Measurements from ENCODE around the gene TACC3.

DNA sequence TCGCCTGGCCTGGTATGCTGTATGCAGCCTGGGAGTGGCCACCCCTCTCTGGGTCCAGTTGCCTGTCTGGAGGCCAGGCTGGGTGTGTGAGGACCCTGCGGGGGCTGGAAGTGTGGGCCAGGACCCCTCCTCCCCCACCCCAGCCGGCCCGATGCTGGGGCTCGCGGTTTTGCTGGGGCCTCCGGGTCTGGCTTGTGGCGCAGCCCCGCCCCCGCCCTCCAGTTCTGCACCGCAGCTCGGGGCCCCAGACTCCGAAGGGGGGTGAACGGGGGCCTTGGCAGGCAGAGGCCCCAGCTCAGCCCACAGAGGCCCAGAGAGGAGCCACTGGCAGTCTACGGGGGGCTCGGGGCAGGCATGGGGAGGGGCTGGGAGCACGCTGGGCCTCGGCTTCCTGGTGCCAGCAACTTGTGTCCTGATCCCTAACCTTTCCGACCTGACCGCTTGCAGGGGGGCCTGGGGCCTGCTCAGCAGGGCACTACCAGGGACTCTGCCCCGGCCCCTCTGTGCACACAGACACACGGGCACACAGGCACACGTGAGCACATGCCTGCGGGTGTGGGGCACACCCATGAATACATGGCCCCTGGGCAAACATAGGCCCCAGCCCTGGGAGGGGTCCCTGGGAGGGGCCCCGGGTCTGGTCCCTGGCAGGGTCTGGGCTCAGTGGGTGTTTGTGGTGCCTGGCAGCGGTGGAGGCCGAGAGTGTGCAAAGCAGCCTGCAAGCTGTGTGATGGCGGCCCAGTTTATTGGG lies 50.4 kb downstream of the TACC3 start:
- TF ChIP-seq, protein P1, sequence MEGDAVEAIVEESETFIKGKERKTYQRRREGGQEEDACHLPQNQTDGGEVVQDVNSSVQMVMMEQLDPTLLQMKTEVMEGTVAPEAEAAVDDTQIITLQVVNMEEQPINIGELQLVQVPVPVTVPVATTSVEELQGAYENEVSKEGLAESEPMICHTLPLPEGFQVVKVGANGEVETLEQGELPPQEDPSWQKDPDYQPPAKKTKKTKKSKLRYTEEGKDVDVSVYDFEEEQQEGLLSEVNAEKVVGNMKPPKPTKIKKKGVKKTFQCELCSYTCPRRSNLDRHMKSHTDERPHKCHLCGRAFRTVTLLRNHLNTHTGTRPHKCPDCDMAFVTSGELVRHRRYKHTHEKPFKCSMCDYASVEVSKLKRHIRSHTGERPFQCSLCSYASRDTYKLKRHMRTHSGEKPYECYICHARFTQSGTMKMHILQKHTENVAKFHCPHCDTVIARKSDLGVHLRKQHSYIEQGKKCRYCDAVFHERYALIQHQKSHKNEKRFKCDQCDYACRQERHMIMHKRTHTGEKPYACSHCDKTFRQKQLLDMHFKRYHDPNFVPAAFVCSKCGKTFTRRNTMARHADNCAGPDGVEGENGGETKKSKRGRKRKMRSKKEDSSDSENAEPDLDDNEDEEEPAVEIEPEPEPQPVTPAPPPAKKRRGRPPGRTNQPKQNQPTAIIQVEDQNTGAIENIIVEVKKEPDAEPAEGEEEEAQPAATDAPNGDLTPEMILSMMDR (IDR thresholded peaks at IDR 0.05) = no peak
- TF ChIP-seq POLR2AphosphoS5 (IDR thresholded peaks at IDR 0.05) = no peak
